Measurements from ENCODE around the gene SNAPC3. TPM values are rescaled to one million over a fixed set of nuclear protein-coding genes. Genes with fewer than 3 reads are reported as not detected.

The SNAPC3 gene
- total and polyA plus RNA-seq, 2 donors (not counting 3 experiments of a cell fraction or from before 2014, with no cell fraction given): 15.2 to 32.6 TPM

DNA sequence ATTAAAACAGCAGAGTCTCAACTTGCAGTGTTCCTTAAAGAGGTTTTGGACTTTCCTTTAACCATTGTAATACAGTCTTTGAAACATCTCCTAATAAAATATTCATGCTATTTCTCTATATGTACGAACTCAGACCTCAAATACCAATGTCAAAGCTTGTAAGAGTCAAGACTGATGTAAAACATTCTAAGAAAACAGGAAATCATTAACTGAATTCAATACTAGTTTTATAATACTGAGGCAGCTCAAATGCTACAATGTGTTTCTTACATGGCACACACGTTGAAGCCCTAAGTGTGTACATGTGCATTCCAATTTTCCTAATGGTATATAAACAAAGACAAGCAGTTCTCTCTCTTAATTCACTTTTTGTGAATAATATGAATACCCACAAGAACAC lies 76.5 kb downstream of the SNAPC3 start:
- no peak overlapping the region for H3K4me2 ChIP-seq (ENCODE audit: insufficient read depth, low read length)
- no peaks in the 10 kb centered on the region for H4K20me1 ChIP-seq (replicated peaks; ENCODE audit: control insufficient read depth, extremely low read depth, insufficient read depth, low read length)
- DNase-seq (ENCODE audit: low read depth, low spot score): no peak
- ChIA-PET POLR2A (no interaction called here), CTCF (interaction anchor here (2.5 to 2.7 kb wide), 2 partner anchors 35 to 108 kb away, joined by 18 to 28 read pairs; no protein-coding TSS in a partner anchor)
- H3K4me1 ChIP-seq (ENCODE audit: control insufficient read depth, extremely low read depth, insufficient read depth, low read length): peaks cover 7% of the 10 kb centered on the region
- dilution Hi-C loops (cut with MboI; ENCODE audit: extremely low pct_ligation_motif_present, low sequenced_read_pairs): no loop called here
- no peak overlapping the region for H2AFZ ChIP-seq (ENCODE audit: low read depth, low read length)
- H3K79me2 ChIP-seq (ENCODE audit: control insufficient read depth, insufficient read depth, low read length): peaks cover 34% of the 10 kb centered on the region
- H3K9me1 ChIP-seq (replicated peaks; ENCODE audit: control insufficient read depth, extremely low read depth, insufficient read depth, low read length): no peaks in the 10 kb centered on the region
- no peak for FAIRE-seq
- no TSS peak for BruUV-seq (replicated peaks)
- intact Hi-C loops (cut with micrococcal nuclease): no loop called here
- H3K27me3 ChIP-seq (ENCODE audit: control insufficient read depth in 2 of 2, insufficient read depth in 2 of 2, low read length in 2 of 2): no peaks in the 10 kb centered on the region
- no peak overlapping the region for H3K27ac ChIP-seq (ENCODE audit: insufficient read depth, low read depth, low read length)
- peaks cover 0 to 2% of the 10 kb centered on the region in 2 experiments for H3K36me3 ChIP-seq (ENCODE audit: control insufficient read depth in 2 of 2, extremely low read depth in 1 of 2, insufficient read depth in 2 of 2, low read length in 2 of 2)
- no peaks in the 10 kb centered on the region for H3K9me3 ChIP-seq (replicated peaks; ENCODE audit: control insufficient read depth, insufficient read depth, low read length)
- no peak overlapping the region for H3K4me3 ChIP-seq (replicated peaks in 1 of 3; ENCODE audit: insufficient read depth in 1 of 3, low read depth in 1 of 3, low read length in 3 of 3)
- H3K9ac ChIP-seq (replicated peaks; ENCODE audit: extremely low read depth, insufficient read depth, low read length): no peak overlapping the region
- TF ChIP-seq JUN (IDR thresholded peaks at IDR 0.05; ENCODE audit: borderline replicate concordance, insufficient read depth, insufficient read length, low read depth): no peak
- TF ChIP-seq, protein P1, sequence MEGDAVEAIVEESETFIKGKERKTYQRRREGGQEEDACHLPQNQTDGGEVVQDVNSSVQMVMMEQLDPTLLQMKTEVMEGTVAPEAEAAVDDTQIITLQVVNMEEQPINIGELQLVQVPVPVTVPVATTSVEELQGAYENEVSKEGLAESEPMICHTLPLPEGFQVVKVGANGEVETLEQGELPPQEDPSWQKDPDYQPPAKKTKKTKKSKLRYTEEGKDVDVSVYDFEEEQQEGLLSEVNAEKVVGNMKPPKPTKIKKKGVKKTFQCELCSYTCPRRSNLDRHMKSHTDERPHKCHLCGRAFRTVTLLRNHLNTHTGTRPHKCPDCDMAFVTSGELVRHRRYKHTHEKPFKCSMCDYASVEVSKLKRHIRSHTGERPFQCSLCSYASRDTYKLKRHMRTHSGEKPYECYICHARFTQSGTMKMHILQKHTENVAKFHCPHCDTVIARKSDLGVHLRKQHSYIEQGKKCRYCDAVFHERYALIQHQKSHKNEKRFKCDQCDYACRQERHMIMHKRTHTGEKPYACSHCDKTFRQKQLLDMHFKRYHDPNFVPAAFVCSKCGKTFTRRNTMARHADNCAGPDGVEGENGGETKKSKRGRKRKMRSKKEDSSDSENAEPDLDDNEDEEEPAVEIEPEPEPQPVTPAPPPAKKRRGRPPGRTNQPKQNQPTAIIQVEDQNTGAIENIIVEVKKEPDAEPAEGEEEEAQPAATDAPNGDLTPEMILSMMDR (IDR thresholded peaks at IDR 0.05; ENCODE audit: extremely low read depth in 1 of 2, insufficient read depth in 1 of 2, low read depth in 1 of 2, low read length in 2 of 2): no peak
- no peak for TF ChIP-seq MYC (IDR thresholded peaks at IDR 0.05; ENCODE audit: low read depth, low read length)
- no peak for TF ChIP-seq POLR2AphosphoS5 (IDR thresholded peaks at IDR 0.05; ENCODE audit: insufficient read depth, low read depth, low read length)
- TF ChIP-seq POLR2A (IDR thresholded peaks at IDR 0.05; ENCODE audit: low read depth, low read length): no peak
- TF ChIP-seq FOS (IDR thresholded peaks at IDR 0.05; ENCODE audit: borderline replicate concordance, insufficient read depth, low read length): no peak
- TF ChIP-seq GATA2 (IDR thresholded peaks at IDR 0.05; ENCODE audit: insufficient read depth, insufficient read length, low read depth, low read length): no peak
- no peak for TF ChIP-seq EZH2 (IDR thresholded peaks at IDR 0.05; ENCODE audit: borderline replicate concordance, low read depth, low read length, severe bottlenecking)
- TF ChIP-seq, protein P2, sequence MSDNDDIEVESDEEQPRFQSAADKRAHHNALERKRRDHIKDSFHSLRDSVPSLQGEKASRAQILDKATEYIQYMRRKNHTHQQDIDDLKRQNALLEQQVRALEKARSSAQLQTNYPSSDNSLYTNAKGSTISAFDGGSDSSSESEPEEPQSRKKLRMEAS (IDR thresholded peaks at IDR 0.05; ENCODE audit: insufficient read depth, insufficient read length): no peak
